ENCODE results near the gene ZNF808. TPM values are rescaled to one million over a fixed set of nuclear protein-coding genes. Genes with fewer than 3 reads are reported as not detected.
"Not testable (repeated sequence)": the region's sequence is repeated elsewhere in the genome, so short reads cannot be mapped to it uniquely, and the experiment has no call there.

Gene ZNF808
- total RNA-seq, 6 experiments from 2014 or later = 3.3 to 12.3 (median 5.8) TPM

- Histone ChIP-seq H3K4me1 (no peaks in the 10 kb centered on the region), H3K36me3 (peaks cover 0 to 28% (median 16%) of the 10 kb centered on the region in 4 donors), H3K27me3 (no peaks in the 10 kb centered on the region), H3K4me3 (no peak overlapping the region), H3K9me3 (peaks cover 0 to 7% (median 0%) of the 10 kb centered on the region in 4 donors), H3K27ac (no peak overlapping the region)
- ATAC-seq (no peak), DNase-seq (no peak)
- TF ChIP-seq CTCF (IDR thresholded peaks at IDR 0.05) (no peak), POLR2A (IDR thresholded peaks at IDR 0.05) (no peak)
- 77% methylated on average over 6 of the region's 8 CpGs for WGBS (ENCODE audit: insufficient coverage, low coverage, low lambda C conversion rate, missing lambda C conversion rate)
- intact Hi-C loops (cut with DNase I) = no loop called here
Observed at GRCh38 chr19:52542984-52543664, 15.7 kb downstream of the ZNF808 start.

GRCh38 chr19:52554216-52554971 is 26.9 kb downstream of the ZNF808 start:
- H3K36me3 ChIP-seq = peaks cover 0 to 34% (median 8%) of the 10 kb centered on the region in 4 donors
- intact Hi-C loops (cut with DNase I) = no loop called here
- H3K4me3 ChIP-seq = no peak overlapping the region
- WGBS (ENCODE audit: insufficient coverage, low coverage, low lambda C conversion rate, missing lambda C conversion rate) = 87% methylated on average over 14 of the region's 15 CpGs
- TF ChIP-seq CTCF (IDR thresholded peaks at IDR 0.05) (no peak), POLR2A (IDR thresholded peaks at IDR 0.05) (no peak)
- ATAC-seq (no peak), DNase-seq (no peak)
- no peak overlapping the region for H3K27ac ChIP-seq
- H3K9me3 ChIP-seq = peaks cover 6 to 71% (median 37%) of the 10 kb centered on the region in 4 donors
- H3K27me3 ChIP-seq = no peaks in the 10 kb centered on the region
- no peaks in the 10 kb centered on the region for H3K4me1 ChIP-seq

GRCh38 chr19:52557231-52557995 is 29.9 kb downstream of the ZNF808 start:
- Histone ChIP-seq H3K9me3 (peaks cover 9 to 68% (median 29%) of the 10 kb centered on the region in 4 donors), H3K4me3 (no peak overlapping the region), H3K27me3 (no peaks in the 10 kb centered on the region), H3K36me3 (peaks cover 0 to 29% (median 8%) of the 10 kb centered on the region in 4 donors), H3K4me1 (no peaks in the 10 kb centered on the region), H3K27ac (no peak overlapping the region)
- TF ChIP-seq CTCF (IDR thresholded peaks at IDR 0.05) = no peak
- no peak for TF ChIP-seq POLR2A (IDR thresholded peaks at IDR 0.05)
- WGBS (ENCODE audit: insufficient coverage, low coverage, low lambda C conversion rate, missing lambda C conversion rate) = 96% methylated on average over 16 of the region's 16 CpGs
- intact Hi-C loops (cut with DNase I) = no loop called here
- DNase-seq = no peak
- no peak for ATAC-seq

GRCh38 chr19:52558732-52559445 is 31.4 kb downstream of the ZNF808 start:
- Histone ChIP-seq H3K9me3 (peaks cover 9 to 63% (median 25%) of the 10 kb centered on the region in 4 donors), H3K36me3 (peaks cover 0 to 18% (median 1%) of the 10 kb centered on the region in 4 donors)
- H3K27ac ChIP-seq; DNase-seq; ATAC-seq; intact Hi-C loops (cut with DNase I); H3K4me3 ChIP-seq; H3K27me3 ChIP-seq; H3K4me1 ChIP-seq: not testable (repeated sequence)
- WGBS (ENCODE audit: insufficient coverage, low coverage, low lambda C conversion rate, missing lambda C conversion rate) = 67% methylated on average over 1 of the region's 5 CpGs

GRCh38 chr19:52561611-52562010 is 34.1 kb downstream of the ZNF808 start:
- H3K9me3 ChIP-seq = peaks cover 0 to 50% (median 12%) of the 10 kb centered on the region in 4 donors
- intact Hi-C loops (cut with DNase I); H3K27ac ChIP-seq; H3K27me3 ChIP-seq; H3K36me3 ChIP-seq; H3K4me3 ChIP-seq; DNase-seq; H3K4me1 ChIP-seq; ATAC-seq: not testable (repeated sequence)
- 100% methylated on average over 5 of the region's 8 CpGs for WGBS (ENCODE audit: insufficient coverage, low coverage, low lambda C conversion rate, missing lambda C conversion rate)

Data from right lobe of liver (tissue), 6 donors.